Measurements from ENCODE around the gene CDH13.

The CDH13 gene

DNA sequence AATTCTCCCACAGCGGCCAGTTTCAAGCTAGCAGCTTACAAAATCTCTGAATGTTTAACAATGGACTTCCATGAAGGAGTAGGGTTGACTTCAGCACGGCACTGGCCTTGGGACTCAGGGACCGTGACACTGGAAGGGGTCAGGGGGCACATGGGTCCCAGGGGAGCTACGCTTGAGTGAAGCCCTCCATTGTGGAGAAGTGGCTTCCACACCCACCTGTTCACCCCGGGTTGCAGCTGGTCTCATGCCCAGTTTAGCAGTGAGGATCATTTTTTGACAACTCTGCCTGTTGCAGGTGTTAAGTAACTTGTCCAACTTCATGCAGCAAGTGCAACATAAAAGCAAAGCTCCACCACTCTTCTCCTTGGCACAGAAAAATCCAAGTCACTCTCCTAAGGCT is 510.2 kb downstream of the CDH13 start:
- DNase-seq: no peak

DNA sequence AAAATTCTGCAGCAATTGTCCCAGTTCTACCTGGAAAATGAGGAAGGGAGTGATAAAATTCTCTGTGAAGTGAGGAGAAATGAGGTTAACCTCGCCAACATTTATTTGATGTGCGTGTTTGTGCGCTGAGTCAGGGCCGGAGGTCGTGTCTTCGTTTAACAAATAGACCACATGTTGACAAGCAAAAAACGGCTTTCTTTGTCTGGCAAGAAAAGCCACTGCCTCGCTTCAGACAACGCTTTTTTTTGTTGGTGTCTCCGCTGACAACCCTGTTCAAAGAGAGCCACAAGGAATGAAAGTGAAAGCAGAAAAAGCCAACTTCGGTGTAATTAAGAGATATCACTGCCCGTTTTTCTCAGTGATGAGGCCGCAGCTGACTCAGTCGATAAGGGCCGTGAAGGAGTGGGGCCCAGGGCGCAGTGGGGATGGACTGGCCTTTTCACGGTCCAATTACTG is 510.6 kb downstream of the CDH13 start:
- no peak for DNase-seq

DNA sequence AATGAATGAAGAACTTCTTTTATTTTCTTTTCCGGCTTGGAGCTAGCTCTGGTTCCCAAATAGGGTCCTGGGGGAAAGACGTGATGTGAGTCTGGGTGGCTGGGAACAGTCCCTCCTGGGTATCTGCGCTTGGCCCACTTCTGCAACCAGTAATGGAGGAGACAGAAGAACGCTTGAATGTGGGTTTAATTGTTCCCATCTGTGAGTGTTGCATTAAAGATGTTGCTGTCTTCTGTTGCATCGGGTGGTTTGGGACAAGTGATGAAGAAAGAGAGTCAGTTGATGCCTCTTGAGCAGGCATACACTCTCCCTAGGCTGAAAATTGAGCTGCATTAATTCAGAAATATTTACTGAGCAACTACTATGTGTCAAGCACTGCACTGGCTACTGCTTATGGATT is 511.1 kb downstream of the CDH13 start:
- no peak for DNase-seq

DNA sequence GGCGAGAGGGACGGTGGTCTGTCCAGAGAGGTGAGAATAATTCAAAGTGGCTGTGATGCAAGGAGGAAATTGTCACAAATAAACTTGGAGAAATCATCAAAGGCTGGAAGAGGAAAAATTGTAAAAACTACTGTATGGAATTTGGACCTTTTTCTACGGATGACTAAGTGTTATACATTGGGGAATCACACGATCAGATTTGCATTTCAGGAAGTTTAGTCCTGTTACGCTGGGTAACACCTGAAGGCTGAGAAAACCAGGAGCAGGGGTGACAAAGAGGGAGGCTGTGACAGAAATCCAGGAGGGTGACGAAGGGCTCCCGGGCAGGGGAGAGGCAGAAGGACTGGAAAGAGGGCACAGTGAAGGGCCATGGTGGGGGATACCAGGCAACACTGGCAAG is 511.7 kb downstream of the CDH13 start:
- DNase-seq: no peak

DNA sequence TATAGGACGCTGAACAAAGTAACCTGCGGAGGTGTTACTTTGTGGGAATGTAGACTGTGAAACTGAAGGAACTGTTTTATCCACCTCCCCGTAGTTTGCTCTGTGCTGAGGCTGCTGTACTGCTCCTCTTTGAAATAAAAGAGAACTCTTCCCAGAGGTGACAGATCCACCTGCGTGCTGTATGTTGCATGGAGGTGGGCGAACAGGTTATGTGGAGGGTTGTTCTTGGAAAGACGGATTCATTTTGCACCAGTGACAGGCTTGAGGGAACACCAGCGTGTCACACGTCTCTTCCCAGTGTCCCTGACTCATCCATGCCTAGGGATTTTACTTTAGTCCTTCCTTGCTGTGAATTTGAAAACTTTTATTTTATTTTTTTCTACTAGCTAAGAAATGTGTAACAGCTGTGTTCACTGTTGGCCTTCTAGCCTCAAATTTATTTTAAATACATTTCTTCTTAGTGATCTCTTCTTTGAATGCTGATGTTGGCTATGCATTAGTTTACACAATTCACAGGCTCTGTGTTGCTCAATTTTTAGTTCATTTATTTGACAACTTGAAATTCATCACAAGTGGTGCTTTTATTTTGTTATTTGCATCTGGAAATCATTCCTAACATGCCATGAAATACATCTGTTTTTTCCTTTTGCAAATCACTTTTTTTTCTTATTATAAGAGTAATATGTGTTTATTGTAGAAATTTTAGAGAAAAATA is 512.4 kb downstream of the CDH13 start:
- no peak for DNase-seq

DNA sequence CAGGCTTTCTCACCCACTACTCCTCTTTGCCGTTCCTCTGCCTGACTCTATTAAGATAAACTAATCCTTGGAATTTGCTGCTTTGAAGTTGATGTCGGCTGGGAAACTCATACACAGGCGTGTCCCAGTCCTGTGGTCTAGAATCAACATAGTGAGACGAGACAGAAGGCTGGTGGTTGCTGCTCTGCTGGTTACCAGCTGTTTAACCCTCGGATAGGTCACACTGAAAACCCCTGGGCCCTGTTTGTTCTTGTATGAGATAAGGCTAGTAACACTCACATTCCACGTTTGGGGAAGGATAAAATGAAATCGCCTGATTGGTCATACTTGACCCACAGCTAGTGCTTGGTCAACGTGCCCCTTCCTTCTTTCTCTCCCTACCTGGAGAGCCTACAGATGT is 517.0 kb downstream of the CDH13 start:
- DNase-seq: no peak

DNA sequence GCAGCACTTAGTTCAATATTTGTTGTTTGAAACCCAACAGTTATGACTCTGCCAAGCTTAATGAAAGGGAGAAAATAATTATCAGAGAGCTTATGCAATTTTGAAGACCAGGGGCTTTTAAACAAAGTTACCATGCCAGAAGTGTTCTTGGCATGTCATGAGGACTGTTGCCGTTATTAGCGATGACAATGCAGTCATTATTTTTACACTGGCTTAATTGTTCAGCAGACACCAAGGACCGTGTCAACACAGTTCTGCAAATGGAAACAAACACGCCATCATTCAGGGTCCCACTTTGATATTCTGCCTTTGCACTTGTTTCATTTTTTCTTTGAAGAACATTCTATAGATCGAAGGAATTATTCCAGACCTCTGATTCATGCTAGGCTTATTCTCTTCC is 518.5 kb downstream of the CDH13 start:
- no peak for DNase-seq

DNA sequence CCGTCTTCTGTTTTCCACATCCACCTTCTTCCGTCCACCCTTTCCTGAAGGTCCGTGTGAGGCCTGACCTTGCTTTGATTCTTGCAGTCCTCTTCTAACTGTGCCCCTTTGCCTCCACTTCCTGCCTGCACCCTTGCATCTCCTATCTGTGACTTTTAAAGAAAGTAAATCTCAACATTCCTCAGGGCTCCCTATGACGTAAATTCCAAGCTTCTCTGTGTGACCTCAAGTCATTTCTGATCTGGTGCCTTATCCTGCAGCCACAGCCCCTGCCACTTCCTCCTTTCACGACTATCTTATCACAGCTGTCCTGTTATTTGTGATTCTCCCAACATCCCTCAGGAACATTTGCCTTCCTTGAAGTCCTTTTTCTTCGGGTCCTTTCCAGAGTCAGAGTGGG is 520.5 kb downstream of the CDH13 start:
- DNase-seq: no peak

DNA sequence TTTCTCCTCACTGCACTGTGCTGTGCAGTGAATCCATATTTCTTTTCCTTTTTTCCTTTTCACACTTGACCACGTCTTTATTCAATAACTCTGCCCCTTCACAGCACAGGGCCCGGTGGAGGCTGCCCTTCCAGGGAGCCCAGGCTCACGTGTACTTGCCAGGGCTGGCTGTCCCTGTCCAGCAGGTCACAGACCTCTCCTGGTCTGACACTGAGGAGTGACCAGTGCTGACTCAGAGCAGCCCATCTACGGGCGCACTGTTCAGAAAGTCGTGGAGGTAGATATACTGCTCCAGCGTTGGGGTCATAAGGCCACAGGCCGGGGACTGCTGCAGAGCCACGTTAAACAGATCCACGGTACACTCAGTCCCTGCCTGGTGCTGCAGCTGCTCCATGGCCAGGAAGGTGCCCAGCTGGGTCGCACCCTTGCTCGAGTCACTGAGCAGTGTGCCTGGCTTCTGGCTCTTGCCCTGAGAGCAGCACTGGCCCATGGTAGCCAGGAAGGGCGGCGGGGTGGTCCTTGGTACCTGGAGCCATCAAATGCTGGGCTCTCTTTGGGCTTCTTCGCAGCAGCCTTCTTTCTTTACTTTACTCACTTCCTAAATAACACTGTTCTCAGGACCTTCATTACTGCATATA is 531.7 kb downstream of the CDH13 start:
- no peak for DNase-seq

DNA sequence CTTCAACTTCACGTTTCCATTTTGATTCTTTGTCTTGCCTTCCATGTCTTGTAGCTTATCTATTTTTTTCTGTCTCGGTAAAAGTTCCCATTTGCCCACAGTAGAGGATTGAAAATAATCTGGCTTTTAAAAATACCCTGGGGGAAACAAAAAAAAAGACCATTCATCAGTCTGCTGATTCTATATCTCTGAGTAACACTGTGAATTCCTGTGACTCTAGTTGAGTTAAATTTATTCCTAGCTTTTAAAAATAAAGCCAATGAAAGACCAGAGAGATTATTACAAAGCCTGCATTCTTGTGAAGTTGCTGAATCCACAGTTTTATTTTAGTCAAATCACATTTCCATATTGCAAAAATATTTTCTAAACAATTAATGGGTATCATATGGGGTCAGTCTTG is 532.3 kb downstream of the CDH13 start:
- DNase-seq: no peak

DNA sequence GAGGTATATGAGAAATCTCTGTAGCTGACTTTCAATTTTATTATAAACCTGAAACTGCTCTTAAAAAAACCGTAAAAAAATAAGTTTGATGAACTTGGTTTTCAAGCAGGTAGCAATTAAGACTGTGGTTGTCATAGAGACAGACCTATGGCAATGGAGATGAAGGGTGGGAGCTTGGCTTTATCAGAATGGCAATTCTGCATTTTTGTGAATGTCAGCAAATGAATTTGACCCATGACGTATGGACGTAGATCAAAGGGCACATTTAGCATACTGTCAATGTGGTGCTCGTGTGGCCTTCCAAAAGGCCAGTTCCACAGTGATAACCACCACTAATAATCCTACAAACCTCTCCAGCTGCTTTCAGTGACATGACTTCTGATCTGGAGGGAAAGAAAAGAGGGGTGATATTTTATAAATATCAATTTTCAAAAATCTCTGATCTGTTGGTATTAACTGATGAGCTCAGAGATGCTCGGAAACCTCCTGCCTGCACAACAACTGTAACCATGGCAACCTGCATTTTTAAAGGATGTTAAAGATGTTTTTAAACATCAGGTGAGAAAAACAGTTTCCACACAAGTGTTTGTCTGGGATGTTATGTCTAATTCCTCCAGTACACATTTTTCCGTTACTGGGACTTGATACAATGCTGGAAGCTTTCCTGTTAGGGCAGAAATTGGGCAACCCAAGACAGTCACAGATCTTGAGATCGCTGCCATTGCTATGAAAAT is 533.7 kb downstream of the CDH13 start:
- no peak for DNase-seq

DNA sequence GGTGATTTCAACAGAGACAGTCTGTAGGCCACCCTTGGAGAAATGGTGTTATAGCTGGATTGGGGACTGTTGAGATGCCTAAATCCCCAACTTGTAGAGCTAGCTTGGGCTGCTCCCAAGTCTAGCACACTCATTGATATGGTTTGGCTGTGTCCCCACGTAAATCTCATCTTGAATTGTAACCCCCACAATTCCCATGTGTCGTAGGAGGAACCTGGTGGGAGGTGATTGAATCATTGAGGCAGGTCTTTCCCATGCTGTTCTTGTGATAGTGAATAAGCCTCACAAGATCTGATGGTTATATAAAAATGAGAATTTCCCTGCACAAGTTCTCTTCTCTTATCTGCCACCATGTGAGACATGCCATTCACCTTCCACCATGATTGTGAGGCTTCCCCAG is 536.0 kb downstream of the CDH13 start:
- no peak for DNase-seq

DNA sequence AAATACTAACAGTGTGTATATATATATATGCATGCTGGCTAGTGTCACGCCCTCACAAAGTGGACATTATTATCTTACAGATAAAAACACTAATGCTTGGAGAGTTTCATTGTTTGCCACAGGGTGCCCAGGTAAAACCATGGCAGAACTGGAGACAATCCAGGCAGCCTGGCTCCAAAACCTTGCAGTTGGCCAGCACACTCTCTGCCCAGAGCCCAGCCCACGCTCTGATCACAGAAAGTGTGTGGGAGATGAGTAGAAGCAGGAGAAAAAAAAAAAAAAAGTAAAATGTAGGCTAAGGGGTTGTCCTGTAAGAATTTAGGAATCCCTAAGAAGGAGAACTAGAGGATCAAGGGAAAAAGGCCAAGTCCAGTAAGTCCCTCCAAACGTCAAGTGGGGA is 538.0 kb downstream of the CDH13 start:
- DNase-seq: no peak

DNA sequence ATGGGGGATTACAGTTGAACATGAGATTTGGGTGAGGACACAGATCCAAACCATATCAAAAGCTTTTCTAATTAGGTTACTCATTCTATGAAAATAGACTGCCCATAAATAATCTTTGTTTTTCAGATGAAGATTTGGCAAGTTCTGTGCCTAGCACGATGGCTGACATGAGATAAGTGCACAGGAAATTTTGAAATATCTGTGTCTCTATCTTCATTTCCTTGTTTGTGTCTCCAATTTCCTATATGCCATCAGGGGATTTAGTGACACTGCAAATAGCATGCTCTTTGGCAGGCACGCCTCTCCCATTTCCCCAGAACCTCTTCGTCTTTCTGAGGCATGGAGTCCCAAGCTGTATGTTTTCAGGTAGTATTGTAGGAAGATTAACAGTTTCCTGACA is 544.6 kb downstream of the CDH13 start:
- DNase-seq: no peak

DNA sequence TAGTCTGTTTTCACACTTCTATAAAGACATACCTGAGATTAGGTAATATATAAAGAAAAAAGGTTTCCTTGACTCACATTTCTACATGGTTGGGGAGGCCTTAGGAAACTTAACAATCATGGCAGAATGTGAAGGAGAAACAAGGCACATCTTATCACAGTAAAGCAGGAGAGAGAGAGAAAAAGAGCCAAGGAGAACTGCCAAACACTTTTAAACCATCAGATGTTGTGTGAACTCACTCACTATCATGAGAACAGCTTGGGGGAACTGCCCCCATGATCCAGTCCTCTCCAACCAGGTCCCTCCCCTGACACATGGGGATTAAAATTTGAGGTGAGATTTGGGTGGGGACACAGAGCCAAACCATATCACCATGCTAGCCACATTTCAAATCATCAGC is 547.9 kb downstream of the CDH13 start:
- no peak for DNase-seq

DNA sequence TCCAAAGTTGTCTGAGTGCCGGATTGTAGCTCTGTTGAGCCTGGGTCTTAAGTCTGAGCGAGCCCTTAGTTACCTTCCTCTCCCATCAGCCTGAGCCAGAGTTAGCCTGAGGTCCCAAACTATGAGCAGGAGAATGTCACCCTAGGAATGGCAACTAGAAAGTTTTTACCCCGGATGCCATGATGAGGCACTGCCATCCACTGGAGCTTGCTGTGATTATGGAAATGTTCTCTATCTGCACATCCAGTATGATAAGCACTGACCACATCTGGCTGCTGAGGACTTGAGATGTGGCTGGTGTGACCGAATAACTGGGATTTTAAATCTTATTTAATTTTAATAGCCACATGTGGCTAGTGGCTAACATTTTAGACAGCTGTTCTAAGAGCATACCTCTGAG is 550.0 kb downstream of the CDH13 start:
- DNase-seq: no peak

DNA sequence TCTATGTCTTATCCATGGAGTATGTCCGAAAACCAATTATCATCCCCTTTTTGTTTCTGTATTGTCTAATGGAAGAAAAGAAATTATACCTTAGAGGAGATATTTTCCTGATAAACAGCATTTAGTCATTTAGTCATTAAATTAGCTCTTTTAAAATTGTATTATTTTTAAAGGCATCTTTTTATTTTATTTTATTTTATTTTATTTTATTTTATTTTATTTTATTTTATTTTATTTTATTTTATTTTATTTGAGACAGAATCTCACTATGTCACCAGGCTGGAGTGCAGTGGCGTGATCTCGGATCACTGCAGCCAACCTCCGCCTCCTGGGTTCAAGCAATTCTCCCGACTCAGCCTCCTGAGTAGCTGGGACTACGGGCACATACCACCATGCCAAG is 559.1 kb downstream of the CDH13 start:
- DNase-seq: no peak

DNA sequence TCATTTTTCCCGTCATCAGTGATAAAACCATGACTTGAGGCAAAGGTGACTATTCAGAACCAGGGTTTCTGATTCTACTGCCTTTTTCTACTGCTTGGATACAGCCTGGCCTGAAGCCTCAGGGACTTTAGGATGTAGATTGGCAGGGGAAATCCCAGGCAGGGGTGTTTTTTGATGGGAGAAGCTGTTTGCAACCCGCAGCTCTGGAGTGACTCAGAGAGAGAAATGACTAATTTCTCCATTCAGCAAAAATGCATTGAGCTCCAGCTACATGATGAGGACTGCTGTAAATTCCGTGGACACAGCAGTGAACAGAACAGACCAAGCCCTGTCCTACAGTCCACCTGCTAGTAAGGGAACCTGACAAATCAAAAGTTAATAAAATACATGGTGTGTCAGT is 560.6 kb downstream of the CDH13 start:
- DNase-seq: peak; percentile 21

DNA sequence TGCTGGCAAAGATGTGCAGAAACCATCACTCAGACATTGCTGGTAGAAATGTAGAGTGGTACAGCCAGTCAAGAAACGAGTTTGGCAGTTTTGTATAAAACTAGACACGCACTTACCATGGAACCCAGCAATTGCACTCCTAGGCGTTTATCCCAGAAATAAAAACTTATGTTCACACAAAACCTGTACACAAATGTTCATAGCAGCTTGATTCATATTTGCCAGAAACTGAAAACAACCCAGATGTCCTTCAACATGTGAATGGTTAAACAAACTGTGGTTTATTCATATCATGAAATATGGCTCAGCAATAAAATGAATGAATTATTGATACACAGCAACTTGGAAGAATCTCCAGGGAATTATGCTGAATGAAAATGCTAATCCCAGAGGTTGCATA is 570.0 kb downstream of the CDH13 start:
- no peak for DNase-seq

DNA sequence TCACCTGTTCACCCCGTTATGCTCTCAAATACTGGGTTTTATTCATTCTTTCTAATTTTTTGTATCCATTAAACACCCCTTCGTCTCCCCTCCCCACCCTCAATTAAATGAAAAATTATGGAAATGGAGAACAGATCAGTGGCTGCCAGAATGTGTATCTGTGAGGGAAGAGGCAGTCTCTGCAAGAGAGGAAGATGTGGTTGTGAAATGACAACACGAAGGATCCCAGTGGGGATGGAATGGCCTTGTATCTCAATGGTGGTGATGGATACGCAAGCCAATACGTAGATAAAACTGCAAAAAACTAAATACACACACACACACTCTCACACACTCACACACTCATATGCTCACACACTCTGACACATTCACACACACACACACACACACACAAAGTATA is 570.7 kb downstream of the CDH13 start:
- no peak for DNase-seq

DNA sequence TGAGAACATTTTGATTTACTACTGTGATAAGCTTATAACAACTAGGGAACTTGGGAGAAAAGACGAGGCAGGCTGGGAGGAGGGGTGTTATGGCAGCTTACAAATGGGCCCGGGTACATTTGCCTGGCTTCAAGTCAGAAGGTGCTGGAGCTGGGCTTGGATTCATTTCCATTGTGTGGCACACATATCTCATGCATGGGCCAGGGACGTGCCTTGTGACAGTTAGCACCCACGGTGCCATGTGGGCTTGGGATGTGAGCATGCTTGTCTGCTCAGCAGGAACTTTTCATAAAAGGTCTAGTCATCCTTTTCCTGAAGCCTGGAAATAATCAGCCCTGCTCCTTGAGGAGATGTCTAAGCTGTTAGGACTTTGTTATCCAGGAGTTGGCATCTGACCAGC is 572.2 kb downstream of the CDH13 start:
- no peak for DNase-seq

DNA sequence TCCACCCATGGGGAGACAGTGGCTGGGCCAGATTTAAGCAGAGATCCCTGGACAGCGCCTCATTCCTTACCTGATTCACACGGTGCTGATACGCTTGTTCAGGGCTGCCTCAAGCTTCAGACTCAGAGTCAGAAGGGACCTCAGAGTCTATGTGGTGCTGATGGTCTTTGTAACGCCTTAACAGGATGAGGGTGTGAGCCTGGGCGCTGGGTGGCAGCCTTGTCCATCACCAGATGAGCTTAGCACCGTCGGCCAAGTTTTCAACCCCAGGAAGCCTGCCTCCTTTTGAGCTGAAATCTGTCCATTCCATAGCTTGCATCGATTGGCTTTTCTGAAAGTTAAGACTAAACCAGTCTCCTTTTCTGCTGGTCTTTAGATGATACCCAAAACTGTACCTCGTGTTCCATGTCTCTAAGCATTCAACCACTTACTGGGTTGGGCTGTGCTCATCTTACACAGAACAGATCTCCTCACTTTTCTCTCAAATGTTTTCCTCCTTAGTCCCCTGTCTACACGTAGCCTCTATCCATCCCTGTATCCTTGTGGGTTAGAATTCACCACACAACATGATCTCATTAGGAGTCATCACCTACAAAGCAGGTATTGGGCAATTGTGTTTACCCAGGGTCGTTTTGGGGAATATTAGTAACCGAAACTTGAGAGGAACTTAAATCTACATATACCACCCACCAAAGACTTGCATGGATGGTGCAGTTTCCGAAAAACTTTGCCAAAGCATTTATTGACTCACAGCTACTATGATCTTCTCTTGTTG is 573.4 kb downstream of the CDH13 start:
- DNase-seq: peak; percentile 64

DNA sequence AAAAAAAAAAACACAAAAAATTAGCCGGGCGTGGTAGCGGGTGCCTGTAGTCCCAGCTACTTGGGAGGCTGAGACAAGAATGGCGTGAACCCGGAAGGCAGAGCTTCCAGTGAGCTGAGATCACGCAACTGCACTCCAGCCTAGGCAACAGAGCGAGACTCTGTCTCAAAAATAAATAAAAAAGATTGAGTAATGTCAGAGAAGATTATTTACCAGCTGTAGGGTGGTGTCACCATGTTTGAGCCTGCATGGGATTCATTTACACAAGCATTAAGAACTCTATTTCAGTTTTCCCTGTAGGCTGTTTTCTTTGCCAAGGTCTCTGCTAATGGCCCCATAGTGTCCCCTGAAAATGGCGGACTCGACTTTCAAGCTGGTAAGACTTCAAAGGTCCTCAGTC is 575.0 kb downstream of the CDH13 start:
- no peak for DNase-seq

DNA sequence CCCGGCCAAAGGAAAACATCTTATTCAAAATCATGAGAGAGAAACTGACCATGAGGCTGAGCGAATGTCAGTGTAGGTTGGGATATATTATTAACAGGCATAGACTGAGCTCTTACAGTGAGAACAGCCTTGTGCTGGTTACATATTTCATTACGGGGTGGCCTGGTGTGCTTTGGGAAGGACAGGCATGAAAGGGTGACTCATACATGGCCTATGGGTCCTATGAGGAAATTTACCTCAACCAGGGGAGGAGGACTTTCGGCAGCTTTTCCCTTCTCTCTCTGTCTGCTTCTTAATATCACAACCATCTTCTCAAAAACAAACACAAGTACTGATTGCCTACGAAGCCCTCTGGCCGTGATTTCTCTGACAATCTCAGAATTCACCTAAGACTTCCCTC is 579.1 kb downstream of the CDH13 start:
- no peak for DNase-seq

Measured in NK-92 treated with Interleukin-12 subunit alpha and Interleukin-12 subunit beta, amount 100 ng/mL, for 24 hours (cell line).